CD4-positive, alpha-beta memory T cell (primary cell): ENCODE measurements around the gene LMO7. TPM values are rescaled to one million over a fixed set of nuclear protein-coding genes. Genes with fewer than 3 reads are reported as not detected.

ENCODE experiments used
- CTCF ChIA-PET: fragments of 350-600 bp; sonication (Branson Sonifier 250); formaldehyde crosslinking; loops from one replicate; lab custom pipeline; 2021; ENCODE audit warnings: inconsistent platforms; ENCODE audit not compliant: partially characterized antibody; lab: Charles Lee
- POLR2A ChIA-PET: fragments of 350-600 bp; sonication (Branson Sonifier 250); formaldehyde crosslinking; loops from one replicate; lab custom pipeline; 2021; ENCODE audit not compliant: partially characterized antibody; lab: Charles Lee
- DNase-seq, 5 donors: peaks; one replicate each; pipeline versions ENCODE4 v3.0.0 to v3.0.0-alpha.2; 2020 to 2022; ENCODE audit warnings: mixed read lengths in 1 of 5
- H3K27ac ChIP-seq: one replicate; pipeline ENCODE4 v1.7.0; 2013; ENCODE audit warnings: low read depth, low read length
- H3K27me3 ChIP-seq: 2 replicates; pipeline ENCODE4 v1.7.0; 2013; ENCODE audit warnings: mild to moderate bottlenecking, low read length, moderate library complexity; ENCODE audit not compliant: insufficient read depth
- H3K36me3 ChIP-seq: 2 replicates; pipeline ENCODE4 v1.7.0; 2013; ENCODE audit warnings: mild to moderate bottlenecking, low read length, moderate library complexity; ENCODE audit not compliant: insufficient read depth
- H3K4me1 ChIP-seq: 2 replicates; pipeline ENCODE4 v1.7.0; 2013; ENCODE audit warnings: mild to moderate bottlenecking, low read length, moderate library complexity; ENCODE audit not compliant: insufficient read depth
- H3K4me3 ChIP-seq, 2 donors: one replicate each; pipeline ENCODE4 v1.7.0; 2013; ENCODE audit warnings: low read length in 2 of 2, mild to moderate bottlenecking in 1 of 2
- H3K9me3 ChIP-seq, 2 donors: one replicate each; pipeline ENCODE4 v1.7.0; 2013; ENCODE audit warnings: low read length in 2 of 2, control low read depth in 1 of 2; ENCODE audit not compliant: control insufficient read depth in 1 of 2
- H3K27ac Mint-ChIP-seq, 7 donors: one replicate each; pipeline ENCODE4 v1.8.0; 2020 to 2021; ENCODE audit warnings: mixed read lengths in 7 of 7, mild to moderate bottlenecking in 6 of 7, inconsistent platforms in 3 of 7, moderate library complexity in 3 of 7
- H3K27me3 Mint-ChIP-seq, 2 donors: one replicate each; pipeline ENCODE4 v1.8.0; 2020 to 2021; ENCODE audit warnings: mixed read lengths in 2 of 2
- H3K36me3 Mint-ChIP-seq, 2 donors: one replicate each; pipeline ENCODE4 v1.8.0; 2020 to 2021; ENCODE audit warnings: mixed read lengths in 2 of 2, inconsistent platforms in 1 of 2, mild to moderate bottlenecking in 1 of 2
- H3K4me1 Mint-ChIP-seq, 4 donors: one replicate each; pipeline ENCODE4 v1.8.0; 2020 to 2021; ENCODE audit warnings: mixed read lengths in 4 of 4, mild to moderate bottlenecking in 1 of 4
- H3K4me3 Mint-ChIP-seq, 8 donors: one replicate each; pipeline ENCODE4 v1.8.0; 2020 to 2021; ENCODE audit warnings: mixed read lengths in 8 of 8, mild to moderate bottlenecking in 7 of 8, moderate library complexity in 6 of 8, inconsistent platforms in 3 of 8
- H3K9me3 Mint-ChIP-seq, 8 donors: one replicate each; pipeline ENCODE4 v1.8.0; 2020 to 2021; ENCODE audit warnings: mixed read lengths in 8 of 8, mild to moderate bottlenecking in 5 of 8, inconsistent platforms in 3 of 8, moderate library complexity in 1 of 8
- intact Hi-C: fragments of 100-400 bp; cut with micrococcal nuclease; formaldehyde crosslinking; loops from one replicate; pipeline ENCODE4 v1.15.1; 2023
- polyA plus RNA-seq, 2 donors: library from polyadenylated mRNA; unstranded; fragments of 300-500 nt; fragmentation: Illumina TruSeq; gene quantifications; one replicate each; pipeline ENCODE4 v1.2.3, GENCODE V29; 2021
- total RNA-seq, 2 experiments: library from RNA; stranded (reverse); gene quantifications; one replicate each; pipeline ENCODE4 v1.2.3, GENCODE V29; 2021

Gene LMO7
- total and polyA plus RNA-seq, 4 experiments from 2014 or later = 5.4 to 29.4 (median 20.0) TPM

GRCh38 chr13:75861786-75862185, 225.7 kb downstream of the LMO7 start:
- H3K27ac ChIP-seq = no peak overlapping the region
- Mint-ChIP-seq H3K36me3 (peaks cover 0 to 16% of the 10 kb centered on the region in 2 donors), H3K9me3 (no peaks in the 10 kb centered on the region), H3K27ac (no peak overlapping the region), H3K27me3 (no peaks in the 10 kb centered on the region), H3K4me3 (no peak overlapping the region), H3K4me1 (no peaks in the 10 kb centered on the region)
- ChIA-PET POLR2A (no interaction called here), CTCF (interaction anchor here (0.9 to 3.5 kb wide), 3 partner anchors 9 to 166 kb away, joined by 3 to 28 read pairs (median 5); no protein-coding TSS in a partner anchor)
- H3K4me1 ChIP-seq = no peaks in the 10 kb centered on the region
- DNase-seq = no peak
- H3K27me3 ChIP-seq = no peaks in the 10 kb centered on the region
- no peaks in the 10 kb centered on the region for H3K36me3 ChIP-seq
- no peak overlapping the region for H3K4me3 ChIP-seq
- H3K9me3 ChIP-seq = no peaks in the 10 kb centered on the region
- intact Hi-C loops = no loop called here

GRCh38 chr13:75864718-75865117, 228.6 kb downstream of the LMO7 start:
- intact Hi-C loops = no loop called here
- CTCF ChIA-PET = interaction anchor here (1.1 kb wide), 1 partner anchor 11 kb away, joined by 3 read pairs; no protein-coding TSS in a partner anchor
- no peaks in the 10 kb centered on the region for H3K9me3 ChIP-seq
- no peak for DNase-seq
- no peaks in the 10 kb centered on the region for H3K9me3 Mint-ChIP-seq
- peaks cover 0 to 4% (median 2%) of the 10 kb centered on the region in 4 donors for H3K4me1 Mint-ChIP-seq
- no peaks in the 10 kb centered on the region for H3K36me3 ChIP-seq
- no peak overlapping the region for H3K4me3 Mint-ChIP-seq
- peaks cover 5% of the 10 kb centered on the region for H3K4me1 ChIP-seq
- H3K36me3 Mint-ChIP-seq = peaks cover 0 to 7% of the 10 kb centered on the region in 2 donors
- no peaks in the 10 kb centered on the region for H3K27me3 Mint-ChIP-seq
- POLR2A ChIA-PET = no interaction called here
- H3K27ac Mint-ChIP-seq = no peak overlapping the region
- no peak overlapping the region for H3K4me3 ChIP-seq
- no peaks in the 10 kb centered on the region for H3K27me3 ChIP-seq
- H3K27ac ChIP-seq = no peak overlapping the region

- no peak for DNase-seq
- H3K4me1 ChIP-seq = peaks cover 18% of the 10 kb centered on the region
- Mint-ChIP-seq H3K27me3 (no peaks in the 10 kb centered on the region), H3K9me3 (no peaks in the 10 kb centered on the region), H3K4me1 (peaks cover 4 to 19% (median 14%) of the 10 kb centered on the region in 4 donors), H3K4me3 (no peak overlapping the region), H3K27ac (peak overlapping the region in 1 of 7 donors; percentile 39), H3K36me3 (no peaks in the 10 kb centered on the region)
- H3K27me3 ChIP-seq = no peaks in the 10 kb centered on the region
- POLR2A ChIA-PET = no interaction called here
- H3K36me3 ChIP-seq = no peaks in the 10 kb centered on the region
- CTCF ChIA-PET = interaction anchor here (1.1 to 11.2 kb wide), 7 partner anchors 8 to 1114 kb away, joined by 3 to 127 read pairs (median 9); no protein-coding TSS in a partner anchor
- H3K27ac ChIP-seq = no peak overlapping the region
- intact Hi-C loops = no loop called here
- H3K4me3 ChIP-seq = no peak overlapping the region
- H3K9me3 ChIP-seq = no peaks in the 10 kb centered on the region
Measured at GRCh38 chr13:75867379-75868117, 231.4 kb downstream of the LMO7 start.

- Mint-ChIP-seq H3K4me1 (peaks cover 4 to 19% (median 15%) of the 10 kb centered on the region in 4 donors), H3K9me3 (no peaks in the 10 kb centered on the region), H3K36me3 (no peaks in the 10 kb centered on the region), H3K4me3 (peak overlapping the region; percentile 68 to 86 (median 80)), H3K27ac (peak overlapping the region; percentile 71 to 90 (median 89)), H3K27me3 (no peaks in the 10 kb centered on the region)
- POLR2A ChIA-PET = interaction anchor here (0.8 kb wide), 1 partner anchor 108 kb away, joined by 3 read pairs; no protein-coding TSS in a partner anchor
- Histone ChIP-seq H3K4me3 (no peak overlapping the region), H3K27ac (peak overlapping the region; percentile 44), H3K36me3 (no peaks in the 10 kb centered on the region), H3K9me3 (no peaks in the 10 kb centered on the region), H3K27me3 (no peaks in the 10 kb centered on the region), H3K4me1 (peaks cover 18% of the 10 kb centered on the region)
- CTCF ChIA-PET = interaction anchor here (0.9 to 11.2 kb wide), 39 partner anchors 9 to 1110 kb away, joined by 3 to 127 read pairs (median 5); no protein-coding TSS in a partner anchor
- DNase-seq = peak; percentile 46 to 68 (median 59)
- intact Hi-C loops = loop anchor here (1.0 to 5.0 kb wide), 4 partner anchors 108 to 1033 kb away; no protein-coding TSS in a partner anchor
Measured at GRCh38 chr13:75869981-75870380, 233.9 kb downstream of the LMO7 start.

- CTCF ChIA-PET = interaction anchor here (0.8 to 11.2 kb wide), 42 partner anchors 9 to 1110 kb away, joined by 3 to 127 read pairs (median 5); no protein-coding TSS in a partner anchor
- Histone ChIP-seq H3K27me3 (no peaks in the 10 kb centered on the region), H3K36me3 (no peaks in the 10 kb centered on the region), H3K9me3 (no peaks in the 10 kb centered on the region), H3K4me1 (peaks cover 19% of the 10 kb centered on the region), H3K4me3 (peak overlapping the region; percentile 26 to 30), H3K27ac (peak overlapping the region; percentile 44)
- intact Hi-C loops = loop anchor here (1.0 to 5.0 kb wide), 4 partner anchors 108 to 1033 kb away; no protein-coding TSS in a partner anchor
- H3K4me1 Mint-ChIP-seq = peaks cover 6 to 23% (median 18%) of the 10 kb centered on the region in 4 donors
- POLR2A ChIA-PET = interaction anchor here (0.8 kb wide), 1 partner anchor 108 kb away, joined by 3 read pairs; no protein-coding TSS in a partner anchor
- peak overlapping the region; percentile 68 to 86 (median 80) for H3K4me3 Mint-ChIP-seq
- no peaks in the 10 kb centered on the region for H3K36me3 Mint-ChIP-seq
- H3K9me3 Mint-ChIP-seq = no peaks in the 10 kb centered on the region
- no peaks in the 10 kb centered on the region for H3K27me3 Mint-ChIP-seq
- DNase-seq = peak in 4 of 5 donors; percentile 41 to 52 (median 44)
- H3K27ac Mint-ChIP-seq = peak overlapping the region; percentile 71 to 90 (median 89)
Measured at GRCh38 chr13:75870397-75870903, 234.3 kb downstream of the LMO7 start.

GRCh38 chr13:75871059-75871458, 234.9 kb downstream of the LMO7 start:
- no peak for DNase-seq
- H3K4me3 ChIP-seq = no peak overlapping the region
- POLR2A ChIA-PET = no interaction called here
- CTCF ChIA-PET = interaction anchor here (0.8 to 11.2 kb wide), 26 partner anchors 10 to 1036 kb away, joined by 3 to 127 read pairs (median 6); no protein-coding TSS in a partner anchor
- peaks cover 8 to 29% (median 21%) of the 10 kb centered on the region in 4 donors for H3K4me1 Mint-ChIP-seq
- peak overlapping the region in 3 of 8 donors; percentile 38 to 84 (median 84) for H3K4me3 Mint-ChIP-seq
- H3K36me3 Mint-ChIP-seq = no peaks in the 10 kb centered on the region
- H3K27me3 Mint-ChIP-seq = no peaks in the 10 kb centered on the region
- H3K27ac Mint-ChIP-seq = peak overlapping the region in 4 of 7 donors; percentile 67 to 90 (median 87)
- intact Hi-C loops = loop anchor here (2.0 to 5.0 kb wide), 2 partner anchors 109 to 176 kb away; no protein-coding TSS in a partner anchor
- peaks cover 25% of the 10 kb centered on the region for H3K4me1 ChIP-seq
- no peaks in the 10 kb centered on the region for H3K36me3 ChIP-seq
- no peaks in the 10 kb centered on the region for H3K27me3 ChIP-seq
- no peaks in the 10 kb centered on the region for H3K9me3 ChIP-seq
- no peaks in the 10 kb centered on the region for H3K9me3 Mint-ChIP-seq
- peak overlapping the region; percentile 44 for H3K27ac ChIP-seq
